ENCODE measurements around the gene RFX5. TPM values are rescaled to one million over a fixed set of nuclear protein-coding genes. Genes with fewer than 3 reads are reported as not detected.

The RFX5 gene
- total RNA-seq, 1 donor = 89.7 TPM

Small RNA genes lying within 50 kb of the gene (small RNA-seq; reads per million reads assigned to genes)
- gene RN7SL444P = not detected

Other genes with a start within 250 kb of the RFX5 start
- 10.2 TPM for gene SEMA6C, start 200.6 kb downstream of the RFX5 start, total RNA-seq
- 74.1 TPM for gene TNFAIP8L2, start 190.6 kb downstream of the RFX5 start, total RNA-seq
- 2.4 TPM for gene LYSMD1, start 181.3 kb downstream of the RFX5 start, total RNA-seq
- 21.5 TPM for gene SCNM1, start 181.1 kb downstream of the RFX5 start, total RNA-seq
- gene TMOD4, start 171.3 kb downstream of the RFX5 start, total RNA-seq = under 0.01 TPM
- 43.4 TPM for gene VPS72, start 157.1 kb downstream of the RFX5 start, total RNA-seq
- 28.5 TPM for gene PIP5K1A, start 148.7 kb downstream of the RFX5 start, total RNA-seq
- gene PSMD4, start 92.5 kb downstream of the RFX5 start, total RNA-seq = 194 TPM
- 45.5 TPM for gene ZNF687, start 65.0 kb downstream of the RFX5 start, total RNA-seq
- 70.0 TPM for gene PI4KB, start 19.8 kb downstream of the RFX5 start, total RNA-seq
- gene SELENBP1, start 25.5 kb upstream of the RFX5 start, total RNA-seq = 3.0 TPM
- 461 TPM for gene PSMB4, start 52.3 kb upstream of the RFX5 start, total RNA-seq
- 53.3 TPM for gene POGZ, start 112.2 kb upstream of the RFX5 start, total RNA-seq
- gene CGN, start 164.1 kb upstream of the RFX5 start, total RNA-seq = 0.81 TPM
- gene TUFT1, start 193.1 kb upstream of the RFX5 start, total RNA-seq = 2.7 TPM

Measured in hematopoietic multipotent progenitor cell (in vitro differentiated cells).